HFFc6 (cell line): ENCODE data around the gene ZNRF3. TPM values are rescaled to one million over a fixed set of nuclear protein-coding genes. Genes with fewer than 3 reads are reported as not detected.

ENCODE experiments used
- DNase-seq: peaks from one replicate; pipeline ENCODE4 v3.0.0-alpha.2; 2018
- H3K27ac Mint-ChIP-seq: 2 replicates; pipeline ENCODE4 v1.8.0; 2020; ENCODE audit warnings: mild to moderate bottlenecking, mixed read lengths
- H3K27me3 Mint-ChIP-seq: 2 replicates; pipeline ENCODE4 v1.8.0; 2021; ENCODE audit warnings: mild to moderate bottlenecking, moderate library complexity, mixed read lengths; ENCODE audit not compliant: insufficient read depth
- H3K36me3 Mint-ChIP-seq: 2 replicates; pipeline ENCODE4 v1.8.0; 2021; ENCODE audit warnings: low read depth, mixed read lengths
- H3K4me1 Mint-ChIP-seq: 2 replicates; pipeline ENCODE4 v1.8.0; 2020; ENCODE audit warnings: low read depth, mixed read lengths
- H3K4me3 Mint-ChIP-seq: 2 replicates; pipeline ENCODE4 v1.8.0; 2020; ENCODE audit warnings: mild to moderate bottlenecking, moderate library complexity, mixed read lengths
- H3K9me3 Mint-ChIP-seq: 2 replicates; pipeline ENCODE4 v1.8.0; 2020; ENCODE audit warnings: mild to moderate bottlenecking, mixed read lengths
- CTCF ChIP-seq: fragments of 200-600 bp; sonication (generic); IDR thresholded peaks from 2 replicates; pipeline ENCODE4 v1.5.0; 2021; ENCODE audit warnings: antibody characterized with exemption, mild to moderate bottlenecking
- total RNA-seq, 6 experiments: library from RNA; stranded (reverse); fragmentation: NEBNext Ultra II Directional; extraction: Animal tissue kit (Norgen Biotek cat#: 25700); gene quantifications; 2 replicates in 1 of 6; 3 replicates in 5 of 6; pipeline ENCODE4 v1.2.3, GENCODE V29; 2021

The ZNRF3 gene
- total RNA-seq, 6 experiments from 2014 or later = 3.3 to 4.7 (median 3.6) TPM

GRCh38 chr22:28956506-28956905, 73.1 kb downstream of the ZNRF3 start:
- Mint-ChIP-seq H3K4me1 (peaks cover 44% of the 10 kb centered on the region), H3K4me3 (no peak overlapping the region), H3K27ac (no peak overlapping the region), H3K36me3 (no peaks in the 10 kb centered on the region), H3K9me3 (no peaks in the 10 kb centered on the region), H3K27me3 (peaks cover 3% of the 10 kb centered on the region)
- TF ChIP-seq CTCF = no peak
- DNase-seq = no peak

GRCh38 chr22:28958611-28959010, 75.2 kb downstream of the ZNRF3 start:
- peaks cover 2% of the 10 kb centered on the region for H3K27me3 Mint-ChIP-seq
- peak; percentile 10 for DNase-seq
- peaks cover 23% of the 10 kb centered on the region for H3K4me1 Mint-ChIP-seq
- H3K9me3 Mint-ChIP-seq = no peaks in the 10 kb centered on the region
- TF ChIP-seq CTCF = no peak
- H3K27ac Mint-ChIP-seq = no peak overlapping the region
- H3K36me3 Mint-ChIP-seq = no peaks in the 10 kb centered on the region
- no peak overlapping the region for H3K4me3 Mint-ChIP-seq

- Mint-ChIP-seq H3K36me3 (no peaks in the 10 kb centered on the region), H3K4me3 (no peak overlapping the region), H3K27ac (no peak overlapping the region), H3K4me1 (peaks cover 9% of the 10 kb centered on the region), H3K9me3 (no peaks in the 10 kb centered on the region), H3K27me3 (peaks cover 2% of the 10 kb centered on the region)
- no peak for TF ChIP-seq CTCF
- DNase-seq = no peak
These were observed 78.7 kb downstream of the ZNRF3 start for GRCh38 chr22:28962042-28962554.

- no peak overlapping the region for H3K27ac Mint-ChIP-seq
- TF ChIP-seq CTCF = no peak
- H3K4me1 Mint-ChIP-seq = peaks cover 6% of the 10 kb centered on the region
- H3K27me3 Mint-ChIP-seq = peaks cover 2% of the 10 kb centered on the region
- DNase-seq = no peak
- no peaks in the 10 kb centered on the region for H3K36me3 Mint-ChIP-seq
- H3K4me3 Mint-ChIP-seq = no peak overlapping the region
- no peaks in the 10 kb centered on the region for H3K9me3 Mint-ChIP-seq
These were observed 80.0 kb downstream of the ZNRF3 start for GRCh38 chr22:28963362-28963761.

- H3K27ac Mint-ChIP-seq = no peak overlapping the region
- H3K4me3 Mint-ChIP-seq = no peak overlapping the region
- no peaks in the 10 kb centered on the region for H3K9me3 Mint-ChIP-seq
- no peak for DNase-seq
- H3K4me1 Mint-ChIP-seq = peaks cover 11% of the 10 kb centered on the region
- no peaks in the 10 kb centered on the region for H3K36me3 Mint-ChIP-seq
- no peak for TF ChIP-seq CTCF
- H3K27me3 Mint-ChIP-seq = no peaks in the 10 kb centered on the region; the same call in 1 of the 2 replicates
These were observed 83.8 kb downstream of the ZNRF3 start for GRCh38 chr22:28967163-28967665.
